Osteocyte (in vitro differentiated cells): ENCODE measurements around the gene RELL1. TPM values are rescaled to one million over a fixed set of nuclear protein-coding genes. Genes with fewer than 3 reads are reported as not detected.

Experiments used
- DNase-seq: peaks from one replicate; pipeline ENCODE4 v3.0.0; 2021; ENCODE audit warnings: mixed read lengths; ENCODE audit not compliant: unreplicated experiment; ENCODE audit errors: extremely low spot score
- H3K27ac Mint-ChIP-seq: one replicate; pipeline ENCODE4 v1.8.0; 2021; ENCODE audit warnings: mild to moderate bottlenecking, mixed read lengths; ENCODE audit not compliant: unreplicated experiment
- H3K27me3 Mint-ChIP-seq: one replicate; pipeline ENCODE4 v1.8.0; 2021; ENCODE audit warnings: mixed read lengths; ENCODE audit not compliant: unreplicated experiment
- H3K36me3 Mint-ChIP-seq: one replicate; pipeline ENCODE4 v1.8.0; 2021; ENCODE audit warnings: mixed read lengths; ENCODE audit not compliant: unreplicated experiment
- H3K4me1 Mint-ChIP-seq: one replicate; pipeline ENCODE4 v1.8.0; 2021; ENCODE audit warnings: mixed read lengths; ENCODE audit not compliant: unreplicated experiment
- H3K4me3 Mint-ChIP-seq: one replicate; pipeline ENCODE4 v1.8.0; 2021; ENCODE audit warnings: mild to moderate bottlenecking, moderate library complexity, mixed read lengths; ENCODE audit not compliant: unreplicated experiment
- H3K9me3 Mint-ChIP-seq: one replicate; pipeline ENCODE4 v1.8.0; 2021; ENCODE audit warnings: mixed read lengths; ENCODE audit not compliant: unreplicated experiment
- total RNA-seq: library from RNA; stranded (reverse); gene quantifications from 2 replicates; pipeline ENCODE4 v1.2.1, GENCODE V29; 2021
- TF ChIP-seq, protein P1 (sequence below): fragments of 200-600 bp; sonication (generic); IDR thresholded peaks from 2 replicates; pipeline ENCODE4 v1.5.0; 2021; ENCODE audit warnings: antibody characterized with exemption, mild to moderate bottlenecking, moderate library complexity

RELL1 gene
- total RNA-seq, 1 donor from 2014 or later: 15.6 TPM

DNA sequence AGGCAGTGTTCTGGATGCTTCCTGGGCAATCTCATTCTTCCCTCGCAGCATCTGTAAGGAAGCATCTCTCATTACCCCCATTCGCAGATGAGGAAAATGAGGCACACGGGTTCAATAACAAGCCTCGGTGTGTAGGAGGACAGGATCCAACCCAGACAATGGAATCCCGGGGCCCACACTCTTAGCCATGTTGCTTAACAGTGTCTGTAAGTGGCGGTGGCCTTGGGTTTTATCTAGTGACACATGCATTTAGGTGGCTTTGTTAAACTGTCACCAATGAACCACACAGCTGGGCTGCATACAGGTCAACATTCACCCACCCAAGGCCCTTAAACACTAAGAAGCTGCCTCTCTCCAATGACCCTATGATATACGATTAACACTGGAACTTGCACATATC lies 22.6 kb downstream of the RELL1 start:
- Mint-ChIP-seq H3K27me3 (no peaks in the 10 kb centered on the region), H3K9me3 (no peaks in the 10 kb centered on the region), H3K4me3 (no peak overlapping the region), H3K36me3 (no peaks in the 10 kb centered on the region), H3K4me1 (peaks cover 52% of the 10 kb centered on the region), H3K27ac (no peak overlapping the region)
- no peak for DNase-seq
- TF ChIP-seq, protein P1, sequence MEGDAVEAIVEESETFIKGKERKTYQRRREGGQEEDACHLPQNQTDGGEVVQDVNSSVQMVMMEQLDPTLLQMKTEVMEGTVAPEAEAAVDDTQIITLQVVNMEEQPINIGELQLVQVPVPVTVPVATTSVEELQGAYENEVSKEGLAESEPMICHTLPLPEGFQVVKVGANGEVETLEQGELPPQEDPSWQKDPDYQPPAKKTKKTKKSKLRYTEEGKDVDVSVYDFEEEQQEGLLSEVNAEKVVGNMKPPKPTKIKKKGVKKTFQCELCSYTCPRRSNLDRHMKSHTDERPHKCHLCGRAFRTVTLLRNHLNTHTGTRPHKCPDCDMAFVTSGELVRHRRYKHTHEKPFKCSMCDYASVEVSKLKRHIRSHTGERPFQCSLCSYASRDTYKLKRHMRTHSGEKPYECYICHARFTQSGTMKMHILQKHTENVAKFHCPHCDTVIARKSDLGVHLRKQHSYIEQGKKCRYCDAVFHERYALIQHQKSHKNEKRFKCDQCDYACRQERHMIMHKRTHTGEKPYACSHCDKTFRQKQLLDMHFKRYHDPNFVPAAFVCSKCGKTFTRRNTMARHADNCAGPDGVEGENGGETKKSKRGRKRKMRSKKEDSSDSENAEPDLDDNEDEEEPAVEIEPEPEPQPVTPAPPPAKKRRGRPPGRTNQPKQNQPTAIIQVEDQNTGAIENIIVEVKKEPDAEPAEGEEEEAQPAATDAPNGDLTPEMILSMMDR: no peak

DNA sequence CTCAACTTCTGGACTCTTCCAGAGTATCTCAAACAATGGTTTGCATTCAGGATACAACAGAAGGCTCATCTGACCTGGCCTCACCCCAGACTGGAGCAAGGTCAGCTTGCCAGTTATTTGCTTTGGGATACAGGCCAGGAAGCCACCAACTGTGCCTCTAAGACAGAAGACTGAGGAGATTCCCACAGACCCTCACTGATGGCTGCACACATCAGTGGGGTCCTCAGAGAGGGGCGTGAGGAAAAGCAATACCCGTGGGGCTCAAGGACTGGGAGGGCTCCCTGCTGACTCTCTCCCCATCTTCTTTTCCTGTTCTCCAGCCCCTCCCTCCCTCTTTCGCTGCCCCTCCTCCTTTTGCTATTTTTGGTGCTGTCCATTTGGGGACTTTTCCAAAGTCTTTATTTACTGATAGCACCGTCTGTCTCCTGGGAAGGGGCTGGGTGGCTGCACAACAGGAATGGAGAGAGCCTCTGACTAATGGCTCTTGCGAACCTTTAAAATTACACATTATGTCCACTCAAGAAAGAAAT lies 23.2 kb downstream of the RELL1 start:
- DNase-seq: no peak
- peaks cover 52% of the 10 kb centered on the region for H3K4me1 Mint-ChIP-seq
- H3K27ac Mint-ChIP-seq: peak overlapping the region; percentile 85
- H3K9me3 Mint-ChIP-seq: no peaks in the 10 kb centered on the region
- H3K27me3 Mint-ChIP-seq: no peaks in the 10 kb centered on the region
- TF ChIP-seq, protein P1: no peak
- no peak overlapping the region for H3K4me3 Mint-ChIP-seq
- no peaks in the 10 kb centered on the region for H3K36me3 Mint-ChIP-seq

DNA sequence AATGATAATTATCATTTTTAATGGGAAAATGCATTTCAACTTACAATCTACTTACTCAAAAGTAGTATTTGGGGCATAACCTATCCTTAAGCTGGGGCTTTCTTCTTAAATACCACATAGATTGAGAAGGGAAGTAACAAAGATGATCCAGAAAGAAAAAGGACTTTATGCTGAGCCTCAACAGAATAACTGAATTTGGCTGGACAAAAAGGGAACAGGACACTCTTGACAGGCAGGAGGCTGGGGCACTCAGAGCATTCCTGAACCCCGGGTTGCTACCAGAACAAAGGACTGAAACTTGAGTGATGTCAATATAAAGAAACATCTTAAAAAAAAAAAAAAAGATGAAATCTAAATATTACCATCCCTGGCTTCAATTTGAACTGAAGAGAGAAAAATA lies 23.9 kb downstream of the RELL1 start:
- peaks cover 49% of the 10 kb centered on the region for H3K4me1 Mint-ChIP-seq
- peak overlapping the region; percentile 85 for H3K27ac Mint-ChIP-seq
- no peaks in the 10 kb centered on the region for H3K27me3 Mint-ChIP-seq
- H3K9me3 Mint-ChIP-seq: peaks cover 2% of the 10 kb centered on the region
- TF ChIP-seq, protein P1: no peak
- H3K36me3 Mint-ChIP-seq: no peaks in the 10 kb centered on the region
- DNase-seq: no peak
- no peak overlapping the region for H3K4me3 Mint-ChIP-seq

GRCh38 chr4:37661772-37662171 lies 24.4 kb downstream of the RELL1 start:
- H3K4me1 Mint-ChIP-seq: peaks cover 45% of the 10 kb centered on the region
- TF ChIP-seq, protein P1: no peak
- DNase-seq: no peak
- peak overlapping the region; percentile 42 for H3K4me3 Mint-ChIP-seq
- H3K9me3 Mint-ChIP-seq: peaks cover 7% of the 10 kb centered on the region
- H3K27me3 Mint-ChIP-seq: no peaks in the 10 kb centered on the region
- H3K36me3 Mint-ChIP-seq: no peaks in the 10 kb centered on the region
- peak overlapping the region; percentile 85 for H3K27ac Mint-ChIP-seq

DNA sequence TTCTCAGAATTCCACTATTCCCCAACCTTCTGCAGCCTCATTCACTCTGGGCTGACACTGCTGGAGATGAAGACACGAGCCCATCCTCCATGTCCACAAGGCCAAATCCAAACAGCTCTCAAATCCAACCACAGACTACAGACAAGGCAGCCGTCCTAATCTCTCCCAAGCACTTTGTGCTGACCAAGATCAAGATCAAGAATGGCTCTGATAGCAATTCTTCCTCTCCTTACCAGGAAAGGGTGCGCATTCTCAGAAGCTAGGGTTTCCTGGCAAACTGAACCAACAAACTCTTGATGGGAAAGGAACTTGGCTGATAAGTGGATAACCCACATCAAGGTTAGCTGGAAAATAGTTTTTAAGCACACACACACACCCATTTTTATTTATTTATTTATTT lies 26.5 kb downstream of the RELL1 start:
- H3K36me3 Mint-ChIP-seq: peaks cover 4% of the 10 kb centered on the region
- TF ChIP-seq, protein P1: no peak
- H3K27me3 Mint-ChIP-seq: no peaks in the 10 kb centered on the region
- peaks cover 30% of the 10 kb centered on the region for H3K4me1 Mint-ChIP-seq
- peaks cover 14% of the 10 kb centered on the region for H3K9me3 Mint-ChIP-seq
- no peak overlapping the region for H3K4me3 Mint-ChIP-seq
- DNase-seq: no peak
- no peak overlapping the region for H3K27ac Mint-ChIP-seq
